GM12875 (cell line): Measurements from ENCODE around the gene SHLD3.
A peak's percentile ranks its signal among the peaks of the same experiment; 100 is the strongest.
"Not testable (repeated sequence)": the region's sequence is repeated elsewhere in the genome, so short reads cannot be mapped to it uniquely, and the experiment has no call there.

Source experiments
- H3K4me3 ChIP-seq: one replicate; pipeline ENCODE4 v1.5.1; 2011; ENCODE audit warnings: low read depth, low read length, control low read depth
- TF ChIP-seq, protein P1 (sequence below): IDR thresholded peaks from 2 replicates; pipeline ENCODE4 v1.5.1; 2011; ENCODE audit warnings: low read depth, mild to moderate bottlenecking, control low read depth, inconsistent platforms, low read length, moderate library complexity, borderline replicate concordance; ENCODE audit not compliant: insufficient read depth

SHLD3 gene, protein sequence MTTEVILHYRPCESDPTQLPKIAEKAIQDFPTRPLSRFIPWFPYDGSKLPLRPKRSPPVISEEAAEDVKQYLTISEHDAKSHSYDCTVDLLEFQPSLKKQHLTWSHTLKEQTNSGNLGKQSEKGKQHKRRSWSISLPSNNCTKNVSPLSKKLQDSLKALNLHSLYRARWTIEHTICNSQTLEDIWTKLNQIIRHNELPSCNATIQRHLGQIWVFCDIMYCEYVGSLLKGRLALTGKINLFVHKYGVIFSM

GRCh38 chr5:65624571-65625555 lies at the start of gene SHLD3, which contains the start of gene TRAPPC13:
TSS of gene SHLD3 (plus strand) at chr5:65625027. CDS start at chr5:65629588, 4,561 bp downstream.
TSS of gene TRAPPC13 (plus strand) at chr5:65625027. CDS start at chr5:65625061, 34 bp downstream.
- H3K4me3 ChIP-seq: peak within 1 kb of the TSS; percentile 86
- TF ChIP-seq, protein P1, sequence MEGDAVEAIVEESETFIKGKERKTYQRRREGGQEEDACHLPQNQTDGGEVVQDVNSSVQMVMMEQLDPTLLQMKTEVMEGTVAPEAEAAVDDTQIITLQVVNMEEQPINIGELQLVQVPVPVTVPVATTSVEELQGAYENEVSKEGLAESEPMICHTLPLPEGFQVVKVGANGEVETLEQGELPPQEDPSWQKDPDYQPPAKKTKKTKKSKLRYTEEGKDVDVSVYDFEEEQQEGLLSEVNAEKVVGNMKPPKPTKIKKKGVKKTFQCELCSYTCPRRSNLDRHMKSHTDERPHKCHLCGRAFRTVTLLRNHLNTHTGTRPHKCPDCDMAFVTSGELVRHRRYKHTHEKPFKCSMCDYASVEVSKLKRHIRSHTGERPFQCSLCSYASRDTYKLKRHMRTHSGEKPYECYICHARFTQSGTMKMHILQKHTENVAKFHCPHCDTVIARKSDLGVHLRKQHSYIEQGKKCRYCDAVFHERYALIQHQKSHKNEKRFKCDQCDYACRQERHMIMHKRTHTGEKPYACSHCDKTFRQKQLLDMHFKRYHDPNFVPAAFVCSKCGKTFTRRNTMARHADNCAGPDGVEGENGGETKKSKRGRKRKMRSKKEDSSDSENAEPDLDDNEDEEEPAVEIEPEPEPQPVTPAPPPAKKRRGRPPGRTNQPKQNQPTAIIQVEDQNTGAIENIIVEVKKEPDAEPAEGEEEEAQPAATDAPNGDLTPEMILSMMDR: 0 out of 2 replicates have a peak, but pooled peaks have one; percentile 6

GRCh38 chr5:65577141-65577540 lies 47.7 kb upstream of the SHLD3 start:
- TF ChIP-seq, protein P1: no peak
- no peak overlapping the region for H3K4me3 ChIP-seq

DNA sequence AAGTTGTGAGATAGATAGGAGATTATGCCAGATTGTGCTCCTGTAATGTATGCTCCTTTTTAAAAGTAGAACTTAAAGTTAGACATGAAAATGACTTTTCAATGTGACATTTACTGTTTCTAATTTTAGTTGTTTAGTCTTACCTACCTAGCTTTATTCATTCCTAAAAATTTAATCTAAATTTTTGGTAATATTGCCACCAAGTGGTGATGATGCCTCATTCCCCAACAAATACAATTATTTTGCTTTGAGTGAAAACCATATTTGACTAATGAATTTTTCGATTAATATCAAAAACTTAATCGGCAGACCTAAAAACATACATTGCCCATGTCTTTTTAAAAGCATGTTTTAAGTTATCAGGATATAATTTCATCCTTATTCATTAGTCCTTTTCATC lies 36.1 kb upstream of the SHLD3 start:
- no peak overlapping the region for H3K4me3 ChIP-seq
- TF ChIP-seq, protein P1: no peak

GRCh38 chr5:65601761-65602160 lies 23.1 kb upstream of the SHLD3 start:
- H3K4me3 ChIP-seq: not testable (repeated sequence)

GRCh38 chr5:65611524-65611923 lies 13.3 kb upstream of the SHLD3 start:
- TF ChIP-seq, protein P1: no peak
- H3K4me3 ChIP-seq: no peak overlapping the region

DNA sequence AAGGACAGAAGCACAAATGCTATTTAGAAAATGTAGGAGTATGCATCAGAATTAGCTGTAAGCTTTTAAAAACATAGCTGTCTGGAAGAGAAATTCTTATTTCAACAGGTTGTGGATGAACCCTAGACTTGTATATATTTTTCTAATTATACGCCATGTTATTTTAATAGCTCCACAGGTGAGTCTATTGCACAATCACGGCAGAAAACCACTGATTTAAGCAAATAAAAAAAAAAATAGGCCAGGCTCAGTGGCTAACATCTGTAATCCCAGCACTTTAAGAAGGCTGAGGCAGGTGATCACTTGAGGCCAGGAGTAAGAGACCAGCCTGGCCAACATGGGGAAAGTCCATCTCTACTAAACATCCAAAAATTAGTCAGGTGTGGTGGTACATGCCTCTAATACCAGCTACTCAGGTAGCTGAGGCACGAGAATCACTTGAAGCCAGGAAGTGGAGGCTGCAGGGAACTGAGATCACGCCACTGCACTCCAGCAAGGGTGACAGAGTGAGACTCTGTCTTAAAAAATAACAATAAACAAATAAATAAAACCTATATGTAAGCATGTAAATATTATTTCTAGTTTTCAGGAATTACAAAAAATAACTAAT lies 12.4 kb upstream of the SHLD3 start:
- TF ChIP-seq, protein P1: no peak
- H3K4me3 ChIP-seq: no peak overlapping the region

DNA sequence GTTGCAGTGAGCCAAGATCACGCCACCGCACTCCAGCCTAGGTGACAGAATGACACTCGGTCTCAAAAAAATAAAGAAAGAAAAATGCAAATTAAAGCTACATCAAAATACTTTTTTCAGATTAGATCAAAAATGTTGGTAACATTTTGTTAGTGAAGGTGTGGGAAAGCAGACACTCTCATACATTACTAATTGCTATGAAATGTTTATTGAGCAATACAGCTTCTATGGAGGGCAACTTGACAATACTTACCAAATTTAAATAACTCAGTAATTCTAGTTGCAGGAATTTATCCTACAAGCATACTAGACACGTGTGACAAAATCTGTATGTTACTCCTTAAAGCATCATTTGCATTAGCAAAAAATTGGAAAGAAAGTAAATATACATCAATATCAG lies 4.8 kb upstream of the SHLD3 start:
- TF ChIP-seq, protein P1: no peak
- H3K4me3 ChIP-seq: no peak overlapping the region

DNA sequence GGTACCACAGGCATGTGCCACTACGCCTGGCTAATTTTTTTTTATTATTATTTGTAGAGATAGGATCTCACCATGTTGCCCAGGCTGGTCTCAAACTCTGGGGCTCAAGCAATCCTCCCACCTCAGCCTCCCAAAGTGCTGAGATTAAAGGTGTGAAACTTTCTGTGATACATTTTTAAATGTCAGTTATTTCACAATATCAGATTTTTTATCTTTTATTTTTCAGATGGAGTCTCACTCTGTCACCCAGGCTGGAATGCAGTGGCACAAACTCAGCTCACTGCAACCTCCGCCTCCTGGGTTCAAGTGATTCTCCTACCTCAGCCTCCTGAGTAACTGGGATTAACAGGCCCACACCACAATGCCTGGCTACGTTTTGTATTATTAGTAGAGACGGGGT lies 2.9 kb upstream of the SHLD3 start:
- not testable (repeated sequence) for H3K4me3 ChIP-seq
